Heart left ventricle (tissue), 16 donors: Measurements from ENCODE around the gene CKLF. TPM values are rescaled to one million over a fixed set of nuclear protein-coding genes. Genes with fewer than 3 reads are reported as not detected.

Experiments
- ATAC-seq, 4 donors: fragments of 200-7000 bp; cut with Tn5 transposase; one replicate each; pipeline ENCODE4 v1.9.1; 2020 to 2022; ENCODE audit warnings: moderate library complexity in 4 of 4, mild to moderate bottlenecking in 3 of 4, moderate number of reproducible peaks in 1 of 4
- DNase-seq, 5 donors: peaks; one replicate each; pipeline ENCODE4 v3.0.0-alpha.2; 2020
- H3K27ac ChIP-seq, 12 donors: fragments of 200-600 bp; sonication (generic) in 4 of 12; one replicate each; pipeline versions ENCODE4 v1.5.0 to v1.8.0; 2016 to 2022; ENCODE audit warnings: mild to moderate bottlenecking in 2 of 12
- H3K27me3 ChIP-seq, 9 donors: fragments of 200-600 bp; sonication (generic) in 2 of 9; one replicate each; pipeline versions ENCODE4 v1.5.1 to v1.8.0; 2016 to 2022; ENCODE audit warnings: mild to moderate bottlenecking in 3 of 9
- H3K36me3 ChIP-seq, 9 donors: fragments of 200-600 bp; sonication (generic) in 2 of 9; one replicate each; pipeline versions ENCODE4 v1.5.0 to v1.8.0; 2018 to 2022; ENCODE audit warnings: mild to moderate bottlenecking in 2 of 9
- H3K4me1 ChIP-seq, 12 donors: fragments of 200-600 bp; sonication (generic) in 4 of 12; one replicate each; pipeline versions ENCODE4 v1.5.0 to v1.8.0; 2016 to 2022; ENCODE audit warnings: mild to moderate bottlenecking in 3 of 12
- H3K4me3 ChIP-seq, 12 donors: fragments of 200-600 bp; sonication (generic) in 4 of 12; one replicate each; pipeline versions ENCODE4 v1.5.0 to v1.8.0; 2017 to 2022; ENCODE audit warnings: mild to moderate bottlenecking in 9 of 12, moderate library complexity in 4 of 12
- H3K9me3 ChIP-seq, 12 donors: fragments of 200-600 bp; sonication (generic) in 4 of 12; one replicate each; pipeline versions ENCODE4 v1.5.0 to v1.8.0; 2016 to 2022; ENCODE audit warnings: mild to moderate bottlenecking in 1 of 12
- CTCF ChIP-seq, 12 donors: fragments of 200-600 bp; sonication (generic) in 4 of 12; IDR thresholded peaks; one replicate each; pipeline versions ENCODE4 v1.5.0 to v1.8.0; 2018 to 2022; ENCODE audit warnings: antibody characterized with exemption in 12 of 12, mild to moderate bottlenecking in 5 of 12
- POLR2A ChIP-seq, 2 donors: fragments of 450-650 bp; IDR thresholded peaks; one replicate each; pipeline ENCODE4 v1.6.1; 2017; ENCODE audit warnings: antibody characterized with exemption in 2 of 2, mild to moderate bottlenecking in 2 of 2, moderate library complexity in 2 of 2
- whole genome bisulfite sequencing, 4 donors: extraction: QIAGEN DNeasy Blood & Tissue Kit in 2 of 4; methylation state at CpG; one replicate each; pipeline versions ENCODE4 v1.1.5 to v1.1.7; 2013 to 2018; 5-methylcytosine and 5-hydroxymethylcytosine counted together
- intact Hi-C, 10 donors: fragments of 100-400 bp; cut with DNase I; formaldehyde crosslinking; loops; one replicate each; pipeline versions ENCODE4 v1.11.1 to v1.14.2; 2022
- polyA plus RNA-seq, 2 donors: library from polyadenylated mRNA; stranded (reverse); fragments of 200-250 nt; gene quantifications; one replicate each; pipeline ENCODE4 v1.2.3, GENCODE V29; 2013
- total RNA-seq, 9 donors: library from RNA; depleted of rRNA in 2 of 9; stranded (reverse); fragments of >200 nt in 2 of 9; fragmentation: NEBNext Ultra II Directional in 3 of 9; extraction: Animal tissue kit (Norgen Biotek cat#: 25700) in 3 of 9; gene quantifications; one replicate each; pipeline versions ENCODE4 v1.1.0 to v1.2.4, GENCODE V29; 2016 to 2023
- donor health status: ischemic (EF 13 %, LVEDD 7.1; RV severe dilation, severe dysfunction).
- donor health status: healthy with polysubstance abuse.
- donor health status: DM: no; HTN: yes; CAD: no.
- donor health status: DM: no; HTN: no; CAD: no.
- donor health status: ischemic (EF 25% LVEDD 6.9; RV normal size, moderate dysfunction).
- donor health status: ischemic (EF 25% LVEDD 5.7; RV mildly dilated, moderate dysfunction).
- donor health status: healthy.
- donor health status: DM: yes; HTN: yes; CAD: no.
- donor health status: ischemic (EF 35%, LVEDD 5.7; RV mildly dilated, moderate dysfunction).
- donor health status: nonischemic (EF 11% LVEDD 7.7; RV severe dilation, severe dysfunction).
- donor health status: DM: yes; HTN: yes; CAD: no.
- donor health status: PGD.
- donor health status: ischemic (EF 29% LVEDD 5.4; RV normal size, mild dysfunction).
- donor health status: nonischemic (EF 23%, LVEDD 6.1; RV moderate dilation, normal function).

CKLF gene
- total and polyA plus RNA-seq, 11 donors: 4.1 to 28.9 (median 6.4) TPM

GRCh38 chr16:66587881-66588600, 35.7 kb downstream of the CKLF start:
- no peaks in the 10 kb centered on the region for H3K36me3 ChIP-seq
- ATAC-seq: no peak
- DNase-seq: no peak
- H3K27ac ChIP-seq: peak overlapping the region in 4 of 12 donors; percentile 4 to 54 (median 19)
- intact Hi-C loops: no loop called here
- TF ChIP-seq CTCF (IDR thresholded peaks at IDR 0.05) (no peak), POLR2A (IDR thresholded peaks at IDR 0.05) (no peak)
- no peaks in the 10 kb centered on the region for H3K27me3 ChIP-seq
- no peaks in the 10 kb centered on the region for H3K9me3 ChIP-seq
- peak overlapping the region in 6 of 12 donors; percentile 3 to 40 (median 24) for H3K4me3 ChIP-seq
- 57 to 72% (median 68%) methylated on average over 7 of the region's 7 CpGs for WGBS, 4 donors
- H3K4me1 ChIP-seq: peaks cover 0 to 50% (median 6%) of the 10 kb centered on the region in 12 donors

GRCh38 chr16:66588981-66589713, 36.8 kb downstream of the CKLF start:
- Histone ChIP-seq H3K36me3 (no peaks in the 10 kb centered on the region), H3K4me3 (no peak overlapping the region), H3K4me1 (peaks cover 0 to 50% (median 6%) of the 10 kb centered on the region in 12 donors), H3K9me3 (peaks cover 0 to 4% (median 0%) of the 10 kb centered on the region in 12 donors), H3K27ac (no peak overlapping the region), H3K27me3 (no peaks in the 10 kb centered on the region)
- WGBS, 4 donors: 91 to 97% (median 94%) methylated on average over 3 to 8 of the region's 8 CpGs
- TF ChIP-seq CTCF (IDR thresholded peaks at IDR 0.05) (peak; percentile 13 to 79 (median 38)), POLR2A (IDR thresholded peaks at IDR 0.05) (no peak)
- intact Hi-C loops: no loop called here
- DNase-seq (peak in 2 of 5 donors; percentile 49 to 51), ATAC-seq (peak in 3 of 4 donors; percentile 34 to 87 (median 74))

GRCh38 chr16:66590322-66590721, 37.9 kb downstream of the CKLF start:
- DNase-seq (no peak), ATAC-seq (no peak)
- intact Hi-C loops: no loop called here
- Histone ChIP-seq H3K27me3 (no peaks in the 10 kb centered on the region), H3K4me1 (peaks cover 0 to 46% (median 6%) of the 10 kb centered on the region in 12 donors), H3K4me3 (peak overlapping the region in 1 of 12 donors; percentile 25), H3K27ac (no peak overlapping the region), H3K9me3 (peaks cover 0 to 4% (median 0%) of the 10 kb centered on the region in 12 donors), H3K36me3 (no peaks in the 10 kb centered on the region)
- TF ChIP-seq CTCF (IDR thresholded peaks at IDR 0.05) (no peak), POLR2A (IDR thresholded peaks at IDR 0.05) (no peak)
- WGBS, 4 donors: 85 to 91% (median 89%) methylated on average over 8 of the region's 8 CpGs

GRCh38 chr16:66591018-66591417, 38.6 kb downstream of the CKLF start:
- no peak overlapping the region for H3K27ac ChIP-seq
- WGBS, 4 donors: 83 to 95% (median 94%) methylated on average over 4 of the region's 4 CpGs
- H3K36me3 ChIP-seq: no peaks in the 10 kb centered on the region
- no peak overlapping the region for H3K4me3 ChIP-seq
- no peaks in the 10 kb centered on the region for H3K27me3 ChIP-seq
- ATAC-seq (no peak), DNase-seq (no peak)
- peaks cover 0 to 4% (median 0%) of the 10 kb centered on the region in 12 donors for H3K9me3 ChIP-seq
- intact Hi-C loops: no loop called here
- no peak for TF ChIP-seq POLR2A (IDR thresholded peaks at IDR 0.05)
- TF ChIP-seq CTCF (IDR thresholded peaks at IDR 0.05): no peak
- H3K4me1 ChIP-seq: peaks cover 0 to 39% (median 4%) of the 10 kb centered on the region in 12 donors
